Ectodermal cell (in vitro differentiated cells): ENCODE measurements around the gene PPP2R2B.

Experiments
- H3K27ac ChIP-seq: 2 replicates; pipeline ENCODE4 v1.7.0; 2013; ENCODE audit warnings: mild to moderate bottlenecking, low read depth, low read length; ENCODE audit not compliant: insufficient read depth, poor library complexity, severe bottlenecking
- H3K27me3 ChIP-seq: 2 replicates; pipeline ENCODE4 v1.7.0; 2013; ENCODE audit warnings: mild to moderate bottlenecking, low read length; ENCODE audit not compliant: insufficient read depth, control insufficient read depth, poor library complexity, severe bottlenecking
- H3K36me3 ChIP-seq: one replicate; pipeline ENCODE4 v1.7.0; 2013; ENCODE audit warnings: low read length; ENCODE audit not compliant: control insufficient read depth, insufficient read depth
- H3K4me1 ChIP-seq: one replicate; pipeline ENCODE4 v1.7.0; 2013; ENCODE audit warnings: low read length; ENCODE audit not compliant: control insufficient read depth, insufficient read depth
- H3K4me3 ChIP-seq: 2 replicates; pipeline ENCODE4 v1.7.0; 2013; ENCODE audit warnings: low read depth, low read length, control low read depth; ENCODE audit not compliant: insufficient read depth
- H3K9me3 ChIP-seq: 2 replicates; pipeline ENCODE4 v1.7.0; 2013; ENCODE audit warnings: mild to moderate bottlenecking, low read length, moderate library complexity; ENCODE audit not compliant: control insufficient read depth
- WGBS, 2 experiments: methylation state at CpG; one replicate each; pipeline ENCODE4 v1.1.7; 2013; ENCODE audit warnings: missing lambda C conversion rate in 2 of 2; 5-methylcytosine and 5-hydroxymethylcytosine counted together

Gene PPP2R2B

GRCh38 chr5:146904890-146905289 lies 26.3 kb upstream of the PPP2R2B start:
- H3K27me3 ChIP-seq: no peaks in the 10 kb centered on the region
- no peaks in the 10 kb centered on the region for H3K36me3 ChIP-seq
- 88% methylated on average over 1 of the region's 1 CpG; no CpG with 5 or more reads in 1 of the 2 experiments for WGBS, 2 experiments
- H3K27ac ChIP-seq: no peak overlapping the region
- H3K4me3 ChIP-seq: no peak overlapping the region
- H3K9me3 ChIP-seq: no peaks in the 10 kb centered on the region
- no peaks in the 10 kb centered on the region for H3K4me1 ChIP-seq

DNA sequence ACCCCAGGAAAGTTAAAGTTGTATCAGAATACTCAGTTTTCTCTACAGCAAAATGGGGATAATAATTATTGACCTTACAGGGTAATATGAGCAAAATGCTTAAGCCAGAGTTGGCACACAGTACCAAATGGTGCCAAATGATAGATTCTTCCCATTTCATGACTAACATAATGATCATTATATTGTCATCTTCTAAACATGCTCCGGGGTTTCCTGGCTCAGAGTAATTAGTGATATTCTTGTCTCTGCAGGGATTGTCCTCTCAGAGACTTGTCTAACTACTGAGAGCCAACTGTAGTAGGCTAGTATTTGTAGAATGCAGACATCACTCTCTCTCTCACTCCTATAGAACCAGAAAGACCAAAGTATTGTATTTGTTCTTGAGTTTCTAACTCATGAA lies 25.2 kb upstream of the PPP2R2B start:
- WGBS, 2 experiments: 95 to 100% methylated on average over 1 of the region's 1 CpG
- Histone ChIP-seq H3K36me3 (no peaks in the 10 kb centered on the region), H3K9me3 (no peaks in the 10 kb centered on the region), H3K4me1 (no peaks in the 10 kb centered on the region), H3K27me3 (no peaks in the 10 kb centered on the region), H3K4me3 (no peak overlapping the region), H3K27ac (no peak overlapping the region)

- Histone ChIP-seq H3K9me3 (no peaks in the 10 kb centered on the region), H3K4me3 (no peak overlapping the region), H3K36me3 (no peaks in the 10 kb centered on the region), H3K27ac (no peak overlapping the region), H3K27me3 (no peaks in the 10 kb centered on the region), H3K4me1 (no peaks in the 10 kb centered on the region)
- 88 to 90% methylated on average over 3 of the region's 3 CpGs for WGBS, 2 experiments
These were observed 23.9 kb upstream of the PPP2R2B start for GRCh38 chr5:146902471-146902870.

GRCh38 chr5:146897061-146897460 lies 18.5 kb upstream of the PPP2R2B start:
- H3K27ac ChIP-seq: no peak overlapping the region
- H3K4me3 ChIP-seq: no peak overlapping the region
- 94 to 96% methylated on average over 2 to 3 of the region's 3 CpGs for WGBS, 2 experiments
- no peaks in the 10 kb centered on the region for H3K9me3 ChIP-seq
- H3K27me3 ChIP-seq: no peaks in the 10 kb centered on the region
- H3K4me1 ChIP-seq: peaks cover 4% of the 10 kb centered on the region
- no peaks in the 10 kb centered on the region for H3K36me3 ChIP-seq

- Histone ChIP-seq H3K4me1 (peaks cover 8% of the 10 kb centered on the region), H3K36me3 (no peaks in the 10 kb centered on the region), H3K9me3 (no peaks in the 10 kb centered on the region), H3K4me3 (no peak overlapping the region), H3K27me3 (no peaks in the 10 kb centered on the region), H3K27ac (no peak overlapping the region)
- 84 to 90% methylated on average over 4 of the region's 4 CpGs for WGBS, 2 experiments
These were observed 16.4 kb upstream of the PPP2R2B start for GRCh38 chr5:146894753-146895521.

DNA sequence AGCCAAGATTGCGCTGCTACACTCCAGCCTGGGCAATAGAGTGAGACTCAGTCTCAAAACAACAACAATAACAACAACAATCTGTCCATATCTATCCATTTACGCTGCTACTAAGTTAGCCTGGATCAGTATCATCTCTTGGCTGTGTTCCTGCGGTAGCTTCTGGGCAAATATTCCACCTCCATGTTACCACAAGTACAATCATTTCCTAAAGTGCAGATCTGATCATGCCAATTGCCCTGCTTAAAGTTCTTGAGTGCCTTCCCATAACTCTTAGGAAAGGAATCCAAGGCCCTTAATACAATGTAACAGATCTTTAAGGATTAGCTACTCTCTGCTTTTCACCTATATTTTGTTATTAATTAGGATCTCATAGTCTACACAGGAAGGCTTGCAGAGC lies 15.4 kb upstream of the PPP2R2B start:
- no peak overlapping the region for H3K4me3 ChIP-seq
- H3K27ac ChIP-seq: no peak overlapping the region
- no peaks in the 10 kb centered on the region for H3K36me3 ChIP-seq
- peaks cover 8% of the 10 kb centered on the region for H3K4me1 ChIP-seq
- WGBS, 2 experiments: 95% methylated on average over 3 of the region's 3 CpGs
- no peaks in the 10 kb centered on the region for H3K27me3 ChIP-seq
- no peaks in the 10 kb centered on the region for H3K9me3 ChIP-seq

GRCh38 chr5:146892231-146892630 lies 13.7 kb upstream of the PPP2R2B start:
- no peak overlapping the region for H3K27ac ChIP-seq

GRCh38 chr5:146891511-146891910 lies 13.0 kb upstream of the PPP2R2B start:
- Histone ChIP-seq H3K36me3 (no peaks in the 10 kb centered on the region), H3K4me3 (no peak overlapping the region), H3K9me3 (no peaks in the 10 kb centered on the region), H3K4me1 (peaks cover 21% of the 10 kb centered on the region), H3K27me3 (no peaks in the 10 kb centered on the region), H3K27ac (no peak overlapping the region)
- 100% methylated on average over 1 of the region's 1 CpG for WGBS, 2 experiments

More at GRCh38 chr5:146892231-146892630, 13.7 kb upstream of the PPP2R2B start:
- WGBS, 2 experiments: 91% methylated on average over 3 of the region's 3 CpGs
- H3K4me1 ChIP-seq: peaks cover 21% of the 10 kb centered on the region
- no peak overlapping the region for H3K4me3 ChIP-seq
- H3K36me3 ChIP-seq: no peaks in the 10 kb centered on the region
- no peaks in the 10 kb centered on the region for H3K9me3 ChIP-seq
- no peaks in the 10 kb centered on the region for H3K27me3 ChIP-seq

DNA sequence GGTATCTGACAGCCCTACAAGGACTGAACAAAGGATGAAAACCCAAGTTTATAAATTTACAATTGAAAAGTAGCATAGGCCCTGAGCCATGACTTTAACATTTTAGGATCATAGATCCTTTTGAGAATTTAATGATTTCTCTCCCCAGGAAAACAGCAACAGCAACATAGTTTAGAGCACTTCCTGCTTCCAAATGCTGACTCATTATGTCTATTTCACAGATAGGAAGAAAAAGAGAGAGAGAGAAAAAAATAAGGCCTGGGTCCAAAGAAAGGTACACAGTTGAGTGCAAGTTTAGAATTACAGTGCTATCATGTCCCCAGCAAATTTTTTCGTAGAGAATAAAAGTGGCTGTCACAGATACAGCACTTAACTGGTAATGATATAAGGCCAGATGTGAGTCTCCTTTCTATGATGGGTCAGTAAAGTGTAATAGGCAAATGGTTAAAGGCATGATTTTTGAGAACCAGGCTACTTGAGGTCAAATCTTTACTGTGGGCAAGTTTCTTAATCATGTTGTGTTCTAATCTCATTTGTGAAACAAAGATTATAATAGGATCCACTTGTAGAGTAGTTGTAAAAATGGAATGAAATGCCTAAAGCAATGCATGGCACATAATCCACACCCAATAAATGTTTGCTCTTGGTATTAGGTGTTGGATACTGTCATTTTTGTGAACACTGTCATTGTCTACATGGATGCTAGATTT lies 12.3 kb upstream of the PPP2R2B start:
- no peaks in the 10 kb centered on the region for H3K36me3 ChIP-seq
- H3K9me3 ChIP-seq: no peaks in the 10 kb centered on the region
- WGBS, 2 experiments: 93 to 96% methylated on average over 1 of the region's 1 CpG
- peaks cover 21% of the 10 kb centered on the region for H3K4me1 ChIP-seq
- no peak overlapping the region for H3K27ac ChIP-seq
- no peak overlapping the region for H3K4me3 ChIP-seq
- no peaks in the 10 kb centered on the region for H3K27me3 ChIP-seq

DNA sequence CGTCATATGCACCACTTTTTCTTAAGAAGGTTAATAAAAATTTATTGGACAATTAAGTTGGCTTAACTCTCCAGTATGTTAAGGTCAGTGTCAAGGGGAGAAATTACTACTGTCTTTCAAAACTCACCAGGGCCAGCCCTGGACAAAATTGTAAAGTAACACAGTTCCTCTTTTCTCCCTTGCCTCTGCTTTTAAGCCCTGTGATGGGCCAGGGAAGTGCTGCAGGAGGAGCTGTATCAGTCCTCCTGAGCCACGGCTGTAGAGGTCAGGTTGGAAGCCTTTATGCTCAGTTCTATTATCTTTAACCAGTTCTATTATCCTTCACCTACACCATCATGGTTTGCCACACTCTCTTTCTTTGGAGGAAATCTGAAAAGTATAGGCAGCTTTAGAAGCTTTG lies 11.5 kb upstream of the PPP2R2B start:
- no peaks in the 10 kb centered on the region for H3K36me3 ChIP-seq
- H3K4me1 ChIP-seq: peaks cover 19% of the 10 kb centered on the region
- H3K4me3 ChIP-seq: no peak overlapping the region
- 61 to 77% methylated on average over 1 to 2 of the region's 2 CpGs for WGBS, 2 experiments
- H3K27ac ChIP-seq: no peak overlapping the region
- no peaks in the 10 kb centered on the region for H3K27me3 ChIP-seq
- no peaks in the 10 kb centered on the region for H3K9me3 ChIP-seq
